Measurements from ENCODE around the gene PRMT3.

- TF ChIP-seq SUZ12 (IDR thresholded peaks at IDR 0.05; ENCODE audit: extremely low read depth, insufficient read depth, insufficient read length) (no peak), ZNF274 (IDR thresholded peaks at IDR 0.05; ENCODE audit: low read depth, low read length) (no peak)
Observed at GRCh38 chr11:20530942-20531703, 143.6 kb downstream of the PRMT3 start.

All from NT2/D1 (cell line).